NCI-H1694 (cell line): ENCODE results near the gene KCNJ15.

Experiments used
- DNase-seq: peaks from one replicate; lab custom pipeline; 2025; lab: John Stamatoyannopoulos, UW

The KCNJ15 gene

GRCh38 chr21:38326899-38327298 lies 70.1 kb downstream of the KCNJ15 start:
- no peak for DNase-seq

GRCh38 chr21:38327984-38328383 lies 71.2 kb downstream of the KCNJ15 start:
- DNase-seq = no peak

GRCh38 chr21:38329162-38329561 lies 72.4 kb downstream of the KCNJ15 start:
- DNase-seq = no peak

GRCh38 chr21:38330666-38331065 lies 73.9 kb downstream of the KCNJ15 start:
- no peak for DNase-seq

GRCh38 chr21:38333301-38334272 lies 76.8 kb downstream of the KCNJ15 start:
- DNase-seq = no peak

DNA sequence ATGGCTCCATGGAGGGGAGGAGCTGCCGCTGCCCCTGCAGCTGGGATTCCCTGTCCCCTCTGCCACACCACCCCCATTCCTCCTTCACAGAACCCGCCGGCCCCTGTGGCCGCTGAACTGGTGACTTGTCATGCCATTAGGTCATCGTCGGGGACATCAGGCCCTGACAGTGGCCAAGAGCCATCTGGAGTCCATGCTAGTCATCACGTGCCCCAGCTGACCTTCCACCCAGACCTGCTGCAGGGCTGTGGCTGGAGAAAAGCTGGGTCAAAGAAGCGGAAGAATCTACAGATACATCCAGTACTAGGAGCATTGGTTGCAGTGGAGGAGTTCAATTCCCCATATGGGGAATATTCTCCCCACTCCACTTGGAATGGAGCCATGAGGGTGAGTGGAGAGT lies 78.1 kb downstream of the KCNJ15 start:
- no peak for DNase-seq

DNA sequence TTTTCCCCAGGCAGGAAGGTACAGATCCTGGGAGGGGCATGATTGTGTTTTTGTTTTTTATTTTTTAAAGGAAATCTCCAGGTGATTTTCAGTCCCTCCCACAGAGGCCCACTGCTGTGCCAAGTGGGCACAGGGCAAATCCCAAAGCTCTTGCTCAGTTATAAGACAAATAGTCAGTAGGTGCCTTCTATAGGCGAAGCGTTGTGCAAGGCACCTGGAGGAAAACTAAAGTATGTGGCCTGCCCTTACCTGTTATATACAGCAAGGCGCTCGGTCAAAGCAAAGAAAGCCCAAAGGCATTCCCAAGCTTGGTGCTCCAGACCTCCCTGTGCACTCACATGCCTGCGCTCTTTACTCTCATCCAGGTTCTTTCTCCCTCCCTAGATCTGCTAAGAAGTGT lies 81.0 kb downstream of the KCNJ15 start:
- no peak for DNase-seq

DNA sequence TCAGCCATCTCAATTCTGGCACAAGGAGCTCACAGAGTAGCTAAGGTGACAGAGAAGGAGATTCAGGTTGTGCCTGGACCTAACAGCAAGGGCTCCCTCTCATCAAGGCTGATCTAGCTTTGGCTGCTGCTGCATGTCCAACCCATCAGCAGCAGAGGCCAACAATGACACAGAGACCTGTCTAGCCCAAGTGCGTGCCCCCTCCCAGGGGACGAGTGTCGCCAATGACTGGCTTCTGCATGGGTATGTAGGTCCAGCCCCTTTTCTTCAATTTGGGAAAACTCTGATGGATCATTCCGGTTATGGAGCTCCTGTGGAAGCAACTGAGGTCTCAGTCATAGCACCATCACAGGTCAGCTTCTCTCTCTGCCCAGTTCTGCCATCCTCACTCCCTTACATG lies 83.3 kb downstream of the KCNJ15 start:
- DNase-seq = no peak

- DNase-seq = no peak
These were observed 84.8 kb downstream of the KCNJ15 start for GRCh38 chr21:38341546-38342012.

DNA sequence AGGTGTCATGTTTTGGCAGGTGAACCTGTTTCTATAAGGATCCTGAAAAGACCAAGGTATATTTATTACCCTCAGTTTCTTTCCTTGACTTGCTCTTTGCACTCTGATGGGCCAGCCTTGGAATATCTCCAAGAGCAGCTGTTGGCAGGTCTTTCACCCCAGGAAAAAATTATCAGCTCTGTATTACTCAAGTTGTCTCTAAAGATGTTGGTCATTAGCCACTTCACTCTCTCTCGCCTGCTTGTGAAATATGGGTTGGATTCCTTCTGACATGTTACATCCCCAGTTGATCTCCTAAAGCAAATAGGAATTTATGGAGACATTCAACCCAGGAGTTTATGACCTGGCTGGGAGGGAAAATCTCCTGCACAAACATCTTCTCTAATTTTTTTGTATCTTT lies 85.9 kb downstream of the KCNJ15 start:
- no peak for DNase-seq

DNA sequence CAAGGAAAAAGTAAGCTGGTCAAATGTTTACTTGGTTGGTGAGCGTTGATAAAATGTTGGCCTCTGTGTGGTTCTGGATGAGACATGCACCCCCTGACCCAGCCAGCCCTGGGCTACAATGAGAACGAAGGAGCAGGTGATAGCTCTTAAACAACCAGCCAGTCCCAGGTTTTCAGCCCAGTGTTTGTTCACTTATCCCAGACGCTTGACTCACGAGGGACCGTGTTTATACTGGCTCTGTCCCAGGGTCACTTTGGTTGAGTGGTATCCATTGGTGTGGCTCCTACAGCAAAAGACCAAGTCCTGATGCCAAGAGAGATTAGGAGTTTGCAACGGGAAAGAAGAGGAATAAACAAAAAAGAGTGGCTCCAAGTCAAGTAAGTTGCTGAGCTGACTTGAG lies 86.9 kb downstream of the KCNJ15 start:
- DNase-seq = no peak

DNA sequence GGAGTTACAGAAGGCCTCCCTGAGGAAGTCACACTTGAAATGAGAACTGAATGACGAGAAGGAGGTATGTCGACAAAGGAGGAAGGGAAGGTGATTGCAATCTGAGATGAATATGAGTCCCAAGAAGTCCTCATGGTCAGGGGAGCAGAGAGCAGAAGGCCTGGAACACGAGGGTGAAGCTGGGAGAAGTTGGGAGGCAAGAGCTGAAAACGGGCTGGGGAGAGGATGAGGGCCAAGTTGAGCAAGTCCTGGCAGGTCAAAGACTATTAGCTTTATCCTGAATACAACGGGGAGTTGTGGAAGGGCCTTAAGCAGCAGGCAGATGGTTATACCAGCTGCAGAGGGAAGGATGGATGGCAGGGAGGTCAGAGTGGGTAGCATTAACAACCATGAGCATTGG lies 89.5 kb downstream of the KCNJ15 start:
- DNase-seq = no peak

GRCh38 chr21:38349111-38349746 lies 92.4 kb downstream of the KCNJ15 start:
- DNase-seq = no peak

GRCh38 chr21:38349977-38350376 lies 93.2 kb downstream of the KCNJ15 start:
- no peak for DNase-seq

GRCh38 chr21:38350684-38351083 lies 93.9 kb downstream of the KCNJ15 start:
- no peak for DNase-seq

GRCh38 chr21:38351176-38351959 lies 94.6 kb downstream of the KCNJ15 start:
- DNase-seq = no peak

DNA sequence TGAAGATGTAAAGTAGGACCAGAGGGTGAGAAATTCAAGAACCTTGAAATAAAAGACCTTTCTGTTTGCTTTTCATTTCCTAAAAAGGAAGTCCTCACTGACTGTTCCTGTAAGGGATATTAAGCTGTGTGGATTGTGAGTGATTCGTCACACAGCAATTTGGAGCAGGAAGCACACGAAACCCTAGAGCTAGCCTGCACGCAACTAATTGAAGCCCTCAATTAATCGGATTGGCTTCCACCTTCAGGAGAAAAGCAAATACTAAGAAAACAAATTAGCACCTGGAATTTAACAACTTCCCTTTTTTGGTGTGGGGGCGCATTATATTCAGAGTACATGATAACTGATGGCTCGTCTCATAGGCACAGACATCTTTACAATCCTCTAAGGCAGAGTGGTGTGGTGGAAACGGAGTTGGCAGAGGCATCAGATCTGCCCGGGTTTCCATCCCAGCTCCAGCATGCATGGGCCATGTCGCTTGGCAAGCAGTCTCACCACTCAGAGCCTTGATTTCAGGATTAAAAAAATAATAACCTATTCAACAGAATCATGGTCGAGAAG lies 95.2 kb downstream of the KCNJ15 start:
- no peak for DNase-seq

GRCh38 chr21:38352536-38353219 lies 95.9 kb downstream of the KCNJ15 start:
- DNase-seq = peak; percentile 52

- no peak for DNase-seq
These were observed 97.4 kb downstream of the KCNJ15 start for GRCh38 chr21:38354231-38354630.

DNA sequence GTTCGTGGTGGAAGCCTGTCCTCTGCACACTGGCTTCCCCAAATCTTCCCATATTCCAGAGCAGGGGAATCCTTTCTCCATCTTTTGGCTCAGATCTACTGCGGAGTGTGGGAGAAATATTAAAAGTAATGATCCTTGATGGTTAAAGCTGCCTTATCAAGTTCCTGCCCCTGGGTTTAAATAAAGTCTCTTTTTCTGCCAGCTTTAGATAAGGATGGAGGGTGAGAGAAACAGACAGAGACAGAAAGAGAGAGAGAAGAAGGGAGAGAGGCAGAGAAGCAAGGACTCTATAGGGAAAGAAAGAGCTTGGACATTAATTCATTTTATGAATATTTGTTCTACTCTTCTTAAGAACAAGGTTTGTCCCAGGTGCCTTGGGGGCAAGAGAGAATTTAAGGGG lies 98.0 kb downstream of the KCNJ15 start:
- no peak for DNase-seq

DNA sequence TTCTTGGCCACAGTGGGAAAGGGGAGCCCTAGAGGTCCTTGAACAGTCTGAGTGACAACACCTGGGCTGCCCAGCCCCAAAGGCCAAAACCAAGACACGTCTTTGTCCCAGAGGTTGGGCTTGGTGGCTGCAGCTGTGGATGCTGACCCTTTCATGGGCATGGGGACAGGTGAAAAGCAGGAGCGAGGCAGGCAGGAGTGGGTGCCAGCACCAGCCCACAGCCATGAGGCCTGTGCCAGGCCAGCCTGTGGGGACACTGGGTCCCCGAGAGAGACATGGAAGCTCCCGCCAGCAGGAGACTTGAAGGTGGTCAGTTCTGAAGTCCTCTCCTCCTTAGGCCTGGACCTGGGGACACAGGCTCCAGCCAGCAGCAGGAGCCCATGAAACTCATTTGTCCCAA lies 98.6 kb downstream of the KCNJ15 start:
- DNase-seq = no peak
